ENCODE results near the gene KPNB1. TPM values are rescaled to one million over a fixed set of nuclear protein-coding genes. Genes with fewer than 3 reads are reported as not detected.

Gene KPNB1
- total and polyA plus RNA-seq, 2 of the 4 experiments (the other 2 are of a cell fraction), result 206 to 1,082 TPM

DNA sequence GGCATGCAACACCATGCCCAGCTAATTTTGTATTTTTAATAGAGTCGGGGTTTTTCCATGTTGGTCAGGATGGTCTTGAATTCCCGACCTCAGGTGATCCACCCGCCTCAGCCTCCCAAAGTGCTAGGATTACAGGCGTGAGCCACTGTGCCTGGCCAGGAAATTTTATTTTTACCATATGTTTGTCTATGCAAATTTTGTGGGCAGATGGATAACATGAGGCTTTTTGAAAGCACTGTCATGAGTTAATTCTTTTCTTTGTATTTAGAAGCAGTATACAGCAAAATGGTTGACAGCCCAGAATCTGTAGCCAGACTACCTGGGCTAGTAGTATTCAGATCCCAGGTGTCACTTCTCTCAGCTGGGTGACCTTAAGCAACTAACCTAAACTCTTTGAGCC, 8.5 kb upstream of the KPNB1 start:
- no peak for DNase-seq
- dilution Hi-C loops (cut with HindIII; ENCODE audit: low sequenced_read_pairs, unreplicated experiment), result no loop called here
- no peak for ATAC-seq (ENCODE audit: low read depth)
- in situ Hi-C loops (cut with MboI; ENCODE audit: low sequenced_read_pairs), result no loop called here
- Histone ChIP-seq H3K9me1 (ENCODE audit: insufficient read depth, low read length) (0 out of 2 replicates have a peak, but pooled peaks cover 2% of the 10 kb centered on the region), H3K56ac (ENCODE audit: extremely low read depth, insufficient read depth, low read length) (no peak overlapping the region), H3K27me3 (ENCODE audit: control insufficient read depth, insufficient read depth, low read length) (no peaks in the 10 kb centered on the region), H4K91ac (ENCODE audit: insufficient read depth, low read depth, low read length) (no peak overlapping the region), H2BK120ac (ENCODE audit: low read depth, low read length) (no peak overlapping the region), H4K5ac (ENCODE audit: low read depth, low read length) (no peak overlapping the region), H3K23ac (ENCODE audit: low read depth, low read length) (no peak overlapping the region), H3K36me3 (ENCODE audit: control insufficient read depth, insufficient read depth, low read length) (no peaks in the 10 kb centered on the region), H2AK5ac (ENCODE audit: low read depth, low read length) (no peak overlapping the region), H2AK9ac (replicated peaks; ENCODE audit: low read depth, low read length, poor library complexity) (no peak overlapping the region), H4K8ac (ENCODE audit: low read depth in 2 of 2, low read length in 2 of 2) (no peak overlapping the region), H3K9ac (ENCODE audit: low read depth, low read length) (no peak overlapping the region), H2BK5ac (ENCODE audit: low read depth, low read length, poor library complexity, severe bottlenecking) (no peak overlapping the region), H3K27ac (ENCODE audit: insufficient read depth, low read length) (no peak overlapping the region), H3K4ac (ENCODE audit: low read depth, low read length) (no peak overlapping the region), H3K4me2 (ENCODE audit: low read depth, low read length) (no peak overlapping the region), H2BK15ac (ENCODE audit: low read depth, low read length) (no peak overlapping the region), H3K9me3 (ENCODE audit: control insufficient read depth, insufficient read depth, low read length) (no peaks in the 10 kb centered on the region), H3K79me1 (ENCODE audit: low read depth in 1 of 2, low read length in 2 of 2) (peaks cover 0 to 5% of the 10 kb centered on the region in 2 experiments; a peak in 1 of 4 replicates), H2AFZ (replicated peaks; ENCODE audit: low read length, poor library complexity) (no peak overlapping the region), H2BK20ac (ENCODE audit: low read depth, low read length) (no peak overlapping the region), H3K4me1 (ENCODE audit: control insufficient read depth, insufficient read depth, low read length) (no peaks in the 10 kb centered on the region), H3K18ac (ENCODE audit: low read depth, low read length) (no peak overlapping the region), H3K4me3 (ENCODE audit: insufficient read depth, low read depth, low read length) (no peak overlapping the region), H3K14ac (replicated peaks; ENCODE audit: low read depth, low read length) (no peak overlapping the region), H4K20me1 (ENCODE audit: insufficient read depth, low read length) (no peaks in the 10 kb centered on the region)
- POLR2A ChIA-PET (ENCODE audit: unreplicated experiment), result no interaction called here
- BruUV-seq (replicated peaks), result no TSS peak
- intact Hi-C loops (cut with micrococcal nuclease), result no loop called here
- TF ChIP-seq RAD21 (IDR thresholded peaks at IDR 0.05; ENCODE audit: low read length) (no peak), RCOR1 (IDR thresholded peaks at IDR 0.05; ENCODE audit: insufficient replicate concordance, low read length) (no peak)
- TF ChIP-seq, protein P1, sequence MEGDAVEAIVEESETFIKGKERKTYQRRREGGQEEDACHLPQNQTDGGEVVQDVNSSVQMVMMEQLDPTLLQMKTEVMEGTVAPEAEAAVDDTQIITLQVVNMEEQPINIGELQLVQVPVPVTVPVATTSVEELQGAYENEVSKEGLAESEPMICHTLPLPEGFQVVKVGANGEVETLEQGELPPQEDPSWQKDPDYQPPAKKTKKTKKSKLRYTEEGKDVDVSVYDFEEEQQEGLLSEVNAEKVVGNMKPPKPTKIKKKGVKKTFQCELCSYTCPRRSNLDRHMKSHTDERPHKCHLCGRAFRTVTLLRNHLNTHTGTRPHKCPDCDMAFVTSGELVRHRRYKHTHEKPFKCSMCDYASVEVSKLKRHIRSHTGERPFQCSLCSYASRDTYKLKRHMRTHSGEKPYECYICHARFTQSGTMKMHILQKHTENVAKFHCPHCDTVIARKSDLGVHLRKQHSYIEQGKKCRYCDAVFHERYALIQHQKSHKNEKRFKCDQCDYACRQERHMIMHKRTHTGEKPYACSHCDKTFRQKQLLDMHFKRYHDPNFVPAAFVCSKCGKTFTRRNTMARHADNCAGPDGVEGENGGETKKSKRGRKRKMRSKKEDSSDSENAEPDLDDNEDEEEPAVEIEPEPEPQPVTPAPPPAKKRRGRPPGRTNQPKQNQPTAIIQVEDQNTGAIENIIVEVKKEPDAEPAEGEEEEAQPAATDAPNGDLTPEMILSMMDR (conservative IDR thresholded peaks at IDR 0.05; ENCODE audit: low read depth, low read length), result no peak
- TF ChIP-seq, protein P2, sequence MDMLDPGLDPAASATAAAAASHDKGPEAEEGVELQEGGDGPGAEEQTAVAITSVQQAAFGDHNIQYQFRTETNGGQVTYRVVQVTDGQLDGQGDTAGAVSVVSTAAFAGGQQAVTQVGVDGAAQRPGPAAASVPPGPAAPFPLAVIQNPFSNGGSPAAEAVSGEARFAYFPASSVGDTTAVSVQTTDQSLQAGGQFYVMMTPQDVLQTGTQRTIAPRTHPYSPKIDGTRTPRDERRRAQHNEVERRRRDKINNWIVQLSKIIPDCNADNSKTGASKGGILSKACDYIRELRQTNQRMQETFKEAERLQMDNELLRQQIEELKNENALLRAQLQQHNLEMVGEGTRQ (IDR thresholded peaks at IDR 0.05; ENCODE audit: low read depth, low read length), result no peak
- TF ChIP-seq, protein P3, sequence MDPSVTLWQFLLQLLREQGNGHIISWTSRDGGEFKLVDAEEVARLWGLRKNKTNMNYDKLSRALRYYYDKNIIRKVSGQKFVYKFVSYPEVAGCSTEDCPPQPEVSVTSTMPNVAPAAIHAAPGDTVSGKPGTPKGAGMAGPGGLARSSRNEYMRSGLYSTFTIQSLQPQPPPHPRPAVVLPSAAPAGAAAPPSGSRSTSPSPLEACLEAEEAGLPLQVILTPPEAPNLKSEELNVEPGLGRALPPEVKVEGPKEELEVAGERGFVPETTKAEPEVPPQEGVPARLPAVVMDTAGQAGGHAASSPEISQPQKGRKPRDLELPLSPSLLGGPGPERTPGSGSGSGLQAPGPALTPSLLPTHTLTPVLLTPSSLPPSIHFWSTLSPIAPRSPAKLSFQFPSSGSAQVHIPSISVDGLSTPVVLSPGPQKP (IDR thresholded peaks at IDR 0.05; ENCODE audit: borderline replicate concordance, low read depth, low read length), result no peak
- CTCF ChIA-PET, result no interaction called here
- no CpG with 5 or more reads among the region's 4 CpGs for WGBS, 2 experiments (ENCODE audit: extremely low coverage in 2 of 2, insufficient read length in 1 of 2)

Data from IMR-90 (cell line).